SU-DHL-6 (cell line): ENCODE data around the gene SPOCK1.

Source experiments
- H2AFZ ChIP-seq: fragments of 200-600 bp; sonication (generic); 2 replicates; pipeline ENCODE4 v1.6.1; 2014; ENCODE audit warnings: low read depth, mild to moderate bottlenecking, moderate library complexity, mixed read lengths, antibody characterized with exemption, low read length; ENCODE audit not compliant: severe bottlenecking
- H3F3A ChIP-seq: fragments of 200-600 bp; shearing (Covaris generic); 2 replicates; pipeline ENCODE4 v1.6.0; 2016; ENCODE audit warnings: antibody characterized with exemption, mild to moderate bottlenecking; ENCODE audit not compliant: insufficient read depth
- H3K27ac ChIP-seq: fragments of 200-600 bp; sonication (generic); 2 replicates; pipeline ENCODE4 v1.5.1; 2016; ENCODE audit warnings: low read depth, mild to moderate bottlenecking, low read length, moderate library complexity, mixed read lengths
- H3K27me3 ChIP-seq: fragments of 200-600 bp; sonication (generic), shearing (Covaris generic); 2 replicates; pipeline ENCODE4 v1.6.0; 2014; ENCODE audit warnings: mild to moderate bottlenecking, low read length
- H3K36me3 ChIP-seq: fragments of 200-600 bp; sonication (generic); 2 replicates; pipeline ENCODE4 v1.6.1; 2014; ENCODE audit warnings: mild to moderate bottlenecking, low read length, mixed read lengths
- H3K4me2 ChIP-seq: fragments of 300-600, 200-600 bp; shearing (Covaris generic), sonication (generic); 2 replicates; pipeline ENCODE4 v1.6.0; 2014; ENCODE audit warnings: low read length, low read depth, mild to moderate bottlenecking; ENCODE audit not compliant: poor library complexity, severe bottlenecking
- H3K4me3 ChIP-seq: fragments of 200-600 bp; sonication (generic); 2 replicates; pipeline ENCODE4 v1.5.1; 2014; ENCODE audit warnings: antibody characterized with exemption, low read length, mild to moderate bottlenecking, mixed read lengths; ENCODE audit not compliant: insufficient read depth, poor library complexity, severe bottlenecking
- H3K79me2 ChIP-seq: fragments of 200-600 bp; sonication (generic); 2 replicates; pipeline ENCODE4 v1.6.1; 2014; ENCODE audit warnings: mild to moderate bottlenecking, low read length, moderate library complexity; ENCODE audit not compliant: insufficient read depth
- H3K9ac ChIP-seq: fragments of 200-600 bp; sonication (generic); 2 replicates; pipeline ENCODE4 v1.7.0; 2014; ENCODE audit warnings: mild to moderate bottlenecking, low read length
- H3K9me2 ChIP-seq: fragments of 200-600 bp; sonication (generic); replicated peaks from 2 replicates; pipeline ENCODE4 v1.6.1; 2014; ENCODE audit warnings: low read length; ENCODE audit not compliant: insufficient read depth
- H3K9me3 ChIP-seq: fragments of 200-600 bp; sonication (generic); 2 replicates; pipeline ENCODE4 v1.6.1; 2014; ENCODE audit warnings: low read length, mixed read lengths; ENCODE audit not compliant: insufficient read depth
- H4K20me1 ChIP-seq: fragments of 200-600 bp; sonication (generic); 2 replicates; pipeline ENCODE4 v1.6.1; 2014; ENCODE audit warnings: low read depth, mild to moderate bottlenecking, antibody characterized with exemption, low read length, moderate library complexity, mixed read lengths
- CTCF ChIP-seq: fragments of 200-600 bp; sonication (generic); IDR thresholded peaks from one replicate; pipeline ENCODE4 v1.5.1; 2017; ENCODE audit warnings: antibody characterized with exemption, mild to moderate bottlenecking, low read length, moderate library complexity; ENCODE audit not compliant: insufficient read depth, poor library complexity, severe bottlenecking
- EZH2phosphoT487 ChIP-seq: fragments of 200-600 bp; sonication (generic), shearing (Covaris generic); conservative IDR thresholded peaks from 2 replicates; pipeline ENCODE4 v1.6.1; 2018; ENCODE audit warnings: mild to moderate bottlenecking, antibody characterized with exemption, low read length, moderate library complexity, mixed read lengths

Gene SPOCK1

DNA sequence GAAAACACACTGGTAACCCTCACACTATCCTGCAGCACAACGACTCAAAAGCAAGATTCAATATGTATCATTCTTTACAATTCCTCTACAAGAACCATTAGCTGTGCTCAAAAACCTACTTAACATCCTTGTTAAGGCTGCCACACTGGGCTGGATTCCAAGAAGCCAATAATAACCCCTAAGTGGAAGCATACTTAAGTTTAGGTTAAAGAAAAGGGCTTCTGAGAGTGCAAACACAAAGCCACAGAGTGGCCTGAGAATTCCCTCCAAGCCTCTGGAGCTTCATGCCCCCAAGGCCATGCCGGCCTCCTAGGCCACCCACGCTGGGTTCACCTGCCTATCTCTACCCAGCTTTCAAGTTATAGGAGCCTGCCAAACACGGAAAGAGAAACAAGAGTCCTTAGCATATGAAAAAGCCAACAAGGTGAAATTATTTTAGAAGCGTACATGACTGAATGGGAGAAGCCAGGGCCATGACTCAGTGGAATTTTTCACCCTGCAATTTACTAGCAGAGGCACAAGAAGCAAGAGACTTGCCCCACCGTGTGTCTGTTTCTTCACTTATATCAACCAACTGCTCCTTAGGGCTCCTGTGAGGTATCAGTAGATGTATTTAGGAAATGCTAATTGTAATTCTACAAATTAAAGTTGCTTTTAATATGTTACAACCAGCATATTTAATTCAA, 293.0 kb downstream of the SPOCK1 start:
- Histone ChIP-seq H3K9me2 (no peaks in the 10 kb centered on the region), H4K20me1 (no peaks in the 10 kb centered on the region), H3K79me2 (no peaks in the 10 kb centered on the region), H3K9me3 (no peaks in the 10 kb centered on the region), H3K36me3 (no peaks in the 10 kb centered on the region), H3K4me2 (no peak overlapping the region), H3K27ac (no peak overlapping the region), H3K27me3 (no peaks in the 10 kb centered on the region), H3K4me3 (no peak overlapping the region), H3F3A (no peaks in the 10 kb centered on the region), H3K9ac (no peak overlapping the region), H2AFZ (no peak overlapping the region)
- TF ChIP-seq CTCF, result no peak
- no peak for TF ChIP-seq EZH2phosphoT487

- H3K79me2 ChIP-seq, result no peaks in the 10 kb centered on the region
- no peaks in the 10 kb centered on the region for H3K36me3 ChIP-seq
These were observed 293.7 kb downstream of the SPOCK1 start for GRCh38 chr5:137205231-137206027.

GRCh38 chr5:137203011-137203632, 296.0 kb downstream of the SPOCK1 start:
- Histone ChIP-seq H3K27me3 (no peaks in the 10 kb centered on the region), H3K9me3 (no peaks in the 10 kb centered on the region), H2AFZ (no peak overlapping the region), H3K9me2 (no peaks in the 10 kb centered on the region), H3K27ac (no peak overlapping the region), H3K36me3 (no peaks in the 10 kb centered on the region), H3K79me2 (no peaks in the 10 kb centered on the region), H3K4me2 (no peak overlapping the region), H3K4me3 (no peak overlapping the region), H3F3A (no peaks in the 10 kb centered on the region), H4K20me1 (no peaks in the 10 kb centered on the region), H3K9ac (no peak overlapping the region)
- TF ChIP-seq CTCF, result no peak

More at GRCh38 chr5:137205231-137206027, 293.7 kb downstream of the SPOCK1 start:
- no peaks in the 10 kb centered on the region for H3K9me3 ChIP-seq
- no peaks in the 10 kb centered on the region for H3K9me2 ChIP-seq
- no peak overlapping the region for H3K4me3 ChIP-seq
- no peak overlapping the region for H2AFZ ChIP-seq
- no peak overlapping the region for H3K27ac ChIP-seq
- no peaks in the 10 kb centered on the region for H3F3A ChIP-seq
- no peaks in the 10 kb centered on the region for H3K27me3 ChIP-seq
- H4K20me1 ChIP-seq, result no peaks in the 10 kb centered on the region
- TF ChIP-seq EZH2phosphoT487 (no peak), CTCF (no peak)
- no peak overlapping the region for H3K9ac ChIP-seq
- no peak overlapping the region for H3K4me2 ChIP-seq
